NB4 (cell line): ENCODE measurements around the gene LCE1A.
A peak's percentile ranks its signal among the peaks of the same experiment; 100 is the strongest.

Source experiments
- DNase-seq: peaks from one replicate; pipeline ENCODE4 v3.0.0; 2010; ENCODE audit warnings: low read depth
- H3K4me3 ChIP-seq: one replicate; pipeline ENCODE4 v1.5.1; 2011; ENCODE audit warnings: mild to moderate bottlenecking, low read depth, low read length, moderate library complexity
- CTCF ChIP-seq: IDR thresholded peaks from one replicate; pipeline ENCODE4 v1.5.1; 2012; ENCODE audit warnings: low read depth, low read length
- MAX ChIP-seq: IDR thresholded peaks from 2 replicates; pipeline ENCODE4 v1.6.1; 2011; ENCODE audit warnings: low read depth, low read length
- MYC ChIP-seq: IDR thresholded peaks from 2 replicates; pipeline ENCODE4 v1.6.1; 2011; ENCODE audit warnings: low read depth, low read length
- POLR2A ChIP-seq: IDR thresholded peaks from 2 replicates; pipeline ENCODE4 v1.6.1; 2011; ENCODE audit warnings: mild to moderate bottlenecking; ENCODE audit not compliant: insufficient read length; ENCODE audit errors: extremely low read depth

LCE1A gene

GRCh38 chr1:152870831-152871730 is 43.8 kb downstream of the LCE1A start:
- no peak for TF ChIP-seq POLR2A
- no peak for TF ChIP-seq MYC
- peak; percentile 43 for TF ChIP-seq CTCF
- peak; percentile 42 for DNase-seq
- no peak overlapping the region for H3K4me3 ChIP-seq

GRCh38 chr1:152871731-152872126 is 44.5 kb downstream of the LCE1A start:
- H3K4me3 ChIP-seq, result no peak overlapping the region
- no peak for DNase-seq
- TF ChIP-seq MAX (no peak), CTCF (no peak), MYC (no peak), POLR2A (no peak)

GRCh38 chr1:152873495-152873894 is 46.2 kb downstream of the LCE1A start:
- TF ChIP-seq MAX (no peak), POLR2A (no peak), CTCF (no peak)
- H3K4me3 ChIP-seq, result no peak overlapping the region
- no peak for DNase-seq

GRCh38 chr1:152876827-152877226 is 49.6 kb downstream of the LCE1A start:
- TF ChIP-seq MYC (no peak), CTCF (no peak), MAX (no peak), POLR2A (no peak)
- H3K4me3 ChIP-seq, result no peak overlapping the region
- no peak for DNase-seq
